GM19351 (cell line): ENCODE measurements around the gene PIERCE2.
A peak's percentile ranks its signal among the peaks of the same experiment; 100 is the strongest.
"Not testable (repeated sequence)": the region's sequence is repeated elsewhere in the genome, so short reads cannot be mapped to it uniquely, and the experiment has no call there.

ENCODE experiments used
- ATAC-seq: cut with Tn5 transposase; IDR thresholded peaks from one replicate; pipeline ENCODE4 v1.9.1; 2021; ENCODE audit warnings: mild to moderate bottlenecking, moderate library complexity; ENCODE audit not compliant: unreplicated experiment

PIERCE2 gene

DNA sequence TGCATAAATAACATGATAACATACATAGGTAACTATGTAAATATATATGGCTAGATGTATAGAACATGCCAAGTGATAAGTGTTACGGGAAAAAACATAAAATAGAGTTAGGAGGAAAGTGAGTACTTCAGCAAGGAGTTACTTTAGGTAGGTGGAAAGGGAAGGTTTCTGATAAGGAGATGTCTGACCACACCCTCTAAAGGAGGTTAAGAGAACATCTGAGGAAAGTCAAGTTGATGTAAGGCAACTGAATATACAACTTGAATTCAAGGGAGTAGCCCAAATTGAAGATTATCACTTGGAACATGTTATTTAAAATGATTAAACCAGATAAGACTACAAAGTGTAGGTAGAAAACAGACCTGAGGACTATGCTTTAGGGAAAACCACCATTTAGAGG is 13.8 kb downstream of the PIERCE2 start:
- no peak for ATAC-seq

DNA sequence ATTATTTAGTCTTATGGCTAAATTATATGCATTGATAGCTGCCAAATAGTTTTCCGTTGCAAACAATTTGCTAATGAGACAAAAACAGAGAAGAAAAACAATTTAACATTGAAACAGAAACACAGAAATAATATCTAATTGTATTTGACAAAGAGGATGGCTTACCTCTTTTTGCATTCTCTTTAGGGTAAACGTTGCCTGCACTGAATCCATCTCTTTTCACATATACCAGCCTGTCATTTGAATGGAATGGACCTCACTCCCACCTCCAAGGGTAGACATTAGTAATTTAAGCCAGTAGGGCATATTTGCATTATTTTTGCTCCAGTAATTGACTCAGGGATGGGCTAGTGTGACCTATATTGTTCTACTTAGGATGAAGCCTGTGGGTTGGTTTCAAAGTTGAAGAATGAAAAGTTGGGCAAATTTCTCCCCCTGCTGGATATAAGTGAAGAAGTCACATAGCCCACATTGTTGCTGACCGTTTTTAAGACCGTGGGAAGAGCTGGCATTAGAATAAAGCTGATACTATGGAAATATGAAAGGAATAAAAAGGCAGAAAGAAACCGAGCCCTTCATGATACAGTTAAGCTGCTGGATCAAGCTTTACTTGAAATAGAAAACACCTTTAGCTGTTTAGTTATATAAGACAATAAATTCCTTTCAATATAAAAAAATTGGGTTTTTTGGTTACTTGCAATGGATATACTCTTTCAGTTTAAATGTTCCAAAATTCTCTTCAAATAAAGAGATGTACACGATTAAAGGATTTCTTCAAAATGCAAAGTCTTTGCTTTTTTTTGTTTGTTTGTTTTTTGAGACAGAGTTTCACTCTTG is 26.9 kb downstream of the PIERCE2 start:
- peak; percentile 76 for ATAC-seq

DNA sequence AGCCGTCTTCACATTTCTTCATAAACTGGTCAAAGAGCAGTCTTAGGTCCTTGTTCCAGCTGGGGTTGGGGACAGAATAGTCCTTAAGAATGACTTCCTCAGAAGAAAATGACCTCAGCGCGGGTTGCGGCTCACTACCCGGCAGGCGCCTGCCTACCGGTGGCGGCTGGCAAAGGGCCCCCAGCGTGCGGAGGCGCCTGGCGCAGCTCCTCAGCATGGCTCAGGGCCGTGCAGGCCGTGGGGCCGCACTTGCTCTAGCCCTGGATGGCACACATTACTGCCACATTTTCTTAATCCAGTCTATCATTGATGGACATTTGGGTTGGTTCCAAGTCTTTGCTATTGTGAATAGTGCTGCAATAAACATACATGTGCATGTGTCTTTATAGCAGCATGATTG is 34.8 kb downstream of the PIERCE2 start:
- ATAC-seq, result not testable (repeated sequence)

DNA sequence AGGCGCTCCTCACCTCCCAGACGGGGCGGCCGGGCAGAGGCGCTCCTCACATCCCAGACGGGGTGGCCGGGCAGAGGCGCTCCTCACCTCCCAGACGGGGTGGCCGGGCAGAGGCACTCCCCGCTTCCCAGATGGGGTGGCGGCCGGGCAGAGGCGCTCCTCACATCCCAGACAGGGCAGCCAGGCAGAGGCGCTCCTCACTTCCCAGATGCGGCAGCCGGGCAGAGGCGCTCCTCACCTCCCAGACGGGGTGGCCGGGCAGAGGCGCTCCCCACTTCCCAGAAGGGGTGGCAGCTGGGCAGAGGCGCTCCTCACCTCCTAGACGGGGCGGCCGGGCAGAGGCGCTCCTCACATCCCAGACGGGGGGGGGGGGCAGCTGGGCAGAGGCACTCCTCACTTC is 37.6 kb downstream of the PIERCE2 start:
- not testable (repeated sequence) for ATAC-seq

DNA sequence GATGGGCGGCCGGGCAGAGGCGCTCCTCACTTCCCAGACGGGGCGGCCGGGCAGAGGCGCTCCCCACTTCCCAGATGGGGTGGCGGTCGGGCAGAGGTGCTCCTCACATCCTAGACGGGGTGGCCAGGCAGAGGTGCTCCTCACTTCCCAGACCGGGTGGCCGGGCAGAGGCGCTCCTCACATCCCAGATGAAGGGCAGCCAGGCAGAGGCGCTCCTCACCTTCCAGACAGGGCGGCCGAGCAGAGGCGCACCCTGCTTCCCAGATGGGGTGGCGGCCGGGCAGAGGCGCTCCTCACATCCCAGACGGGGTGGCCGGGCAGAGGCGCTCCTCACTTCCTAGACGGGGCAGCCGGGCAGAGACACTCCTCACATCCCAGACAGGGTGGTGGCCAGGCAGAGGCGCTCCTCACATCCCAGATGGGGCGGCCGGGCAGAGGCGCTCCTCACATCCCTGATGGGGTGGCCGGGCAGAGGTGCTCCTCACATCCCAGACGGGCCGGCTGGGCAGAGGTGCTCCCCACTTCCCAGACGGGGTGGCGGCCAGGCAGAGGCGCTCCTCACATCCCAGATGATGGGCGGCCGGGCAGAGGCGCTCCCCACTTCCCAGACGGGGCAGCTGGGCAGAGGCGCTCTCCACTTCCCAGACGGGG is 38.2 kb downstream of the PIERCE2 start:
- not testable (repeated sequence) for ATAC-seq

DNA sequence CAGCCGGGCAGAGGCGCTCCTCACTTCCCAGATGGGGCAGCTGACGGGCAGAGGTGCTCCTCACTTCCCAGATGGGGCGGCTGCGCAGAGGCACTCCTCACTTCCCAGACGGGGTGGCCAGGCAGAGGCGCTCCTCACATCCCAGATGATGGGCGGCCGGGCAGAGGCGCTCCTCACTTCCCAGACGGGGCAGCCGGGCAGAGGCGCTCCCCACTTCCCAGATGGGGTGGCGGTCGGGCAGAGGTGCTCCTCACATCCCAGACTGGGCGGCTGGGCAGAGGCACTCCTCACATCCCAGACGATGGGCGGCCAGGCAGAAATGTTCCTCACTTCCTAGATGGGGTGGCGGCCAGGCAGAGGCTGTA is 38.7 kb downstream of the PIERCE2 start:
- not testable (repeated sequence) for ATAC-seq

DNA sequence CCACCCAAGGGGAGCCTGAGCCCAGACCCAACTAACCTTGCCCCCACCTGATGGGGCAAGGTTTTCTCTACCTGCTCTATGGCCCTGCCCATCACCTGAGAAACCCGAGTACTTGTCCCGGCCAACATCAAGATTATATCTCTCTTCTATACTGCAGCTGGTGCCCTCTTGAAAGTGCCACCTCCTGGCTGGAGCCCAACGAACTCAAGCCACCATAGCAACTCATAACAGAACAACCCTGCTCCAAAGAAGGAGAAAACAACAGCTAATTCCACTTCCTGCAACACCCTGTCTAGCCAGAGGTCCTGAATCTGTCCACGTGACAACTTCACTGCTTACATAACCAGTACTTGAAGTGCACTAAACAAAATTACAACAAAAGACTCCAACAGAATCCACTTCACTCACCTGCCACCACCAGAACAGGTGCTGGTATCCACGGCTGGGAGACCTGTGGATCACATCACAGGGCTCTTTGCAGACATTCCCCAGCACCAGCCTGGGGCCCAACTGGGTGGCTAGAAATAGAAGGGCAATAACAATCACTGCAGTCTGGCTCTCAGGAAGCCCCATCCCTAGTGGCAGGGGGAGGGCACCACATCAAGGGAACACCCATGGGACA is 49.2 kb downstream of the PIERCE2 start:
- no peak for ATAC-seq

DNA sequence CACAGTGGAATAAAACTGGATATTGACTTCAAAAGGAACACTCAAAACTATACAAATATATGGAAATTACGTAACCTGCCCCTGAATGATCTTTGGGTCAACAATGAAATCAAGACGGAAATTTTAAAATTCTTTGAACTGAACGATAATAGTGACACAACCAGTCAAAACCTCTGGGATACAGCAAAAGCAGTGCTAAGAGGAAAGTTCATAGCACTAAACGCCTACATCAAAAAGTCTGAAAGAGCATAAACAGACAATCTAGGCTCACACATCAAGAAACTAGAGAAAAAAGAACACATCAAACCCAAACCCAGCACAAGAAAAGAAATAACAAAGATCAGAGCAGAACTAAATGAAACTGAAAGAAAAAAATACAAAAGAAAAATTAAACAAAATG is 53.2 kb downstream of the PIERCE2 start:
- ATAC-seq, result no peak

DNA sequence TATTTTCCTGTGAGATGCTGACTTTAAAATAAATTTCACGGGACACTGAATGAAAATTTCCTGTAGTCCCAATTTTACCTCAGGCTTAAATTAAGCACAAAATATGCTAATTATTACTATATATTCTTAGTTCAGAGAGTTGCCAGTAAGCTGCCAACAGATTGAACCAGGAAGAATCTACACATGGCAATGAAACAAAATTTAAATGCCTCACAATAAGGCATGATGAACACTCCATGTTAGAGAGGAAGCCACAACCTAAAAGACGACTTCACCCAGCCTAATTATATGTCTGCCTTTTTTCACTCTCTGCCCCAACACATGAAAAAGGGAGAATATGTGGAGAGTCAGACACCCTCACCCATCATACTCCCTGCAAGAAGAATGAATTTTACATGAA is 60.0 kb downstream of the PIERCE2 start:
- ATAC-seq, result no peak
